Kidney capillary endothelial cell (primary cell): ENCODE results near the gene DNM1L.

Source experiments
- DNase-seq: peaks from one replicate; pipeline ENCODE4 v3.0.0-alpha.2; 2018; ENCODE audit warnings: low spot score

DNM1L gene

GRCh38 chr12:32679091-32679919 is at the start of gene DNM1L:
Gene DNM1L, plus strand, starts transcription at chr12:32679301. Its CDS starts 63 bp downstream, at chr12:32679364.
- peak; percentile 90 for DNase-seq

DNA sequence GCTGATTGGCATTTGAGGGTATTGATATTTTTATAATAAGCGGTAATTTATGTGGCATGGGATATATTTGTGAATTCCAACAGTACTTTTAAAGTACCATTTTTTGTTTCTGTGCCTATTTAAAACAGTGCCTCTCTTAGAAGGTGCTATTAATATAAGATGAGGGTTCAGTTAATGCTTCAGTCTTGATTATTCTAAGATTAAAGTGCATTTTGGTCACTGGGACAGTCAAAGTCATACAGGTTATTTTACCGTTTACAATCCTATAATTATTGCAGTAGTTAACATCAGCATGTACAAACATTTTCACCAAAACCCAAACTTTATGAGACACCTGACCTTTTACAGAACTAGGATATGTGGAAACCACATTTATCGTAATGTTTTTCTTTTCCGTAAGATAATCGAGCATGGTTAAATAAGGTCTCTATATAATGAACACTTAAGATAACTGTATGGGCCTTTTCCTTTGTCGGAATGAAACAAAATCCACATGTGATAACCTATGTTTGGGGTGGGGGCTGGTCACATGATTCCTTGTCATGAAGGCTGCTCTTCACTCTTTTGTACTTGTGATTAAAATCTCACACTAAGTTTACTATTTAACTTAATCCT is 37.7 kb upstream of the DNM1L start:
- no peak for DNase-seq

DNA sequence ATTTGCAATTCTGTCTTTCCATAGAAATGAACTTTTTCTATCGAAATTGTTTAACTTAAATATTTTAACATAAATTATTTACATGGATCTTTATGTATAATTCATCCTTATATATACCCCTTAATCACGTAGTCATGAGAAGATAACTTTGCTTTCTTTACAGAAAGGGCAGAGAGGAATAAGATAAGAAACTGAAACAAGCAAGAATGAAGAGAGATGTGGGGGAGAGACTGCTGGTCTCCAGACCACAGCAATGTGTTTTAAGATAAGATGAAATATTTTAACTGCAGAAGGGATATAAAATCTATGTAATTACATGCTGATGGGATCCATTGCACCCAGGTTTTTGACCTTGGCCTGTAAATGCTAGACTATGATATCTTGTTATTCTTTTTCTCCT is 34.7 kb upstream of the DNM1L start:
- no peak for DNase-seq

GRCh38 chr12:32647275-32647674 is 31.8 kb upstream of the DNM1L start:
- DNase-seq, result no peak

GRCh38 chr12:32650508-32650907 is 28.6 kb upstream of the DNM1L start:
- peak; percentile 46 for DNase-seq

GRCh38 chr12:32651151-32651955 is 27.7 kb upstream of the DNM1L start:
- no peak for DNase-seq

DNA sequence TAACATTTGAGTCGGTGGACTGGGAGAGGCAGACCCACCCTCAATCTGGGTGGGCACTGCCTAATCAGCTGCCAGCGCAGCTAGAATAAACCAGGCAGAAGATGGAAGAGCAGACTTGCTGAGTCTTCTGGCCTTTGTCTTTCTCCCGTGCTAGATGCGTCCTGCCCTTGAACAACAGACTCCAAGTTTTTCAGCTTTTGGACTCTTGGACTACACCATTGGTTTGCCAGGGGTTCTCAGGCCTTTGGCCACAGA is 27.2 kb upstream of the DNM1L start:
- no peak for DNase-seq

- DNase-seq, result no peak
Measured at GRCh38 chr12:32659908-32660440, 19.1 kb upstream of the DNM1L start.

- DNase-seq, result no peak
Measured at GRCh38 chr12:32661706-32662105, 17.4 kb upstream of the DNM1L start.

DNA sequence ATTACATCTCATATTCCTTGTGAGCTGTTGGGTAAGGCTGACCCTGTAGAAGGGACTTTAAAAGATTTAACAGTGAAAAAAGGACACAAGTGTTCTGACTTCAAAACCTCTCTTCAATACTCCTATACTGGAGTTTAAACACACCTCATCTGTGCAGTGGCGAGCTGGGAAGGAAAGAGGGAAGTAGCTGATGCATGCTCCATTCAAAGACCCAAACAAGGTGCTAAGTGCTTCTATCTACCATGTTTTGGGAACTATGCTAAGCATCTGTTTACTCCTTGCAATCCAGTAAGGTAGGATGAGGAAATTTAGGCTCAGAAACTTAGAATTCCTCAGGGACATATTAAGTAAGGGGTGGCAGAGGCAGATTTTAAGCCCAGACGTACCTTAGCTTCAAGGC is 16.4 kb upstream of the DNM1L start:
- no peak for DNase-seq

- DNase-seq, result no peak
Measured at GRCh38 chr12:32666018-32666417, 13.1 kb upstream of the DNM1L start.

GRCh38 chr12:32669584-32669983 is 9.5 kb upstream of the DNM1L start:
- DNase-seq, result no peak

GRCh38 chr12:32671930-32672780 is 6.9 kb upstream of the DNM1L start:
- DNase-seq, result peak; percentile 53

DNA sequence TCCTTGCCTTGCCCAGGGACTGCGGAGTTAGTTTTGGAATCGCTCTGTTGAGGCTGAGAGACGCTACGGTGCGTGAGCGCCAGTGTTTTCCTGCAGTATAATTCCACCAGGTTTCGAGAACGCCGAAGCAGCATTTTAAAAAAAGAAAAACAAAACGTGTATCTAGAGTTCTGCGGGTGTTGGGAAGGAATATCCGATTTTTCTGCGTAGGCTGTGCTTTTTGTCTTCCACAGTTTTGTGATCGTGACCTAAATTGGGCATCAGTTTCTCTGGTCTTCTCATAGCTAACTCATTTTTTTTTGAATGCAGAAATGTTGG is 778 bp downstream of the DNM1L start:
- no peak for DNase-seq

DNA sequence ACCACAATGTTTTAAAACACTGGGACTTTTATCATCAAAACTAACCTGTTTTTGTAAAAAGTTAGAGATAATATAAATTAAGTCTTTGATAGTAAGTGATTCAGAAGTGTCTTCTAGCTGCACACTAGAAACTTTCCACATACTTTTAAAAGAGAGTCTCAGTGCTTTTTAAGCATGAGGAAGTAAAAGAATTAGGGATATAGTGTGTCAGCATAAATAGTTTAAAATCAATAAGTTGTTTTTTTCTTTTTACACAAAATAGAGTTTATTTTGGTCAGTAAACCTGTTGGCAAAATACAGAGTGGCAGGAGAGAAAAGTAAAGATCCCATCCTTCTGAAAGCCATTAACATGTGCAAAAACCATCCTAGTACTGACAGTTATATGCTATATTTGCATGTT is 1.7 kb downstream of the DNM1L start:
- DNase-seq, result no peak

- DNase-seq, result no peak
Measured at GRCh38 chr12:32681272-32681671, 2.2 kb downstream of the DNM1L start.

DNA sequence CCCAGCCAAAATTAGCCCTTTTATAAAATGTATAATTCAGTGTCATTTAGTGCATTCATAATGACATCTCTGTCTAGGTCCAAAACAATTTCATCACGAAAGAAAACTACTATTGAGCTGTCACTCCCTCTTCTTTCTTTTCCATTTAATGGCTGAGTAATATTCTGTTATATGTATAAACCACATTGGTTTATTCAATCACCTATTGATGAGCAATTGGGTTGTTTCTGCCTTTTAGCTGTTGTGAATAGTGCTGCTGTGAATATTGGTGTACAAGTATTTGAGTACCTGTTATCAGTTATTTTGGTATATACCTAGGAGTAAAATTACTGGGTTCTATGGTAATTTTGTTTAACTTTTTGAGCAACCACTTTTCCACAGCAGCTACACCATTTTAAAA is 7.2 kb downstream of the DNM1L start:
- DNase-seq, result no peak

DNA sequence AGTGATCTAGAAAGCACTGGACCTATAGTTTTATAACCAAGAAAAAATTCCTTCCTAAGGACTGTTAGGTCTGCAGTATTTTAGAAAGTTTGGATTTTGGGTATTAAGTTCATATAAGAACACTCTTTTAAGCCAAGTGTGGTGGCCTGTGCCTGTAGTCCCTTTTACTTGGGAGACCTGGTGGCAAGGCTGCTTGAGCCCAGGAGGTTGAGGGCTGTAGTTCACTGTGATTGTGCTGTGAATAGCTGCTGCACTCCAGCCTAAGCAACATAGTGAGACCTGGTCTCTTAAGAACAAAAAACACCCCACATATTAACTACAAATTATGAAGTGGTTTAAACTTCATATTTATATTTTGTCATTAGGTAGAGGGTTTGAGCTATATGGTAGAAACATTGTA is 9.7 kb downstream of the DNM1L start:
- DNase-seq, result no peak

- DNase-seq, result no peak
Measured at GRCh38 chr12:32690927-32691326, 11.8 kb downstream of the DNM1L start.

DNA sequence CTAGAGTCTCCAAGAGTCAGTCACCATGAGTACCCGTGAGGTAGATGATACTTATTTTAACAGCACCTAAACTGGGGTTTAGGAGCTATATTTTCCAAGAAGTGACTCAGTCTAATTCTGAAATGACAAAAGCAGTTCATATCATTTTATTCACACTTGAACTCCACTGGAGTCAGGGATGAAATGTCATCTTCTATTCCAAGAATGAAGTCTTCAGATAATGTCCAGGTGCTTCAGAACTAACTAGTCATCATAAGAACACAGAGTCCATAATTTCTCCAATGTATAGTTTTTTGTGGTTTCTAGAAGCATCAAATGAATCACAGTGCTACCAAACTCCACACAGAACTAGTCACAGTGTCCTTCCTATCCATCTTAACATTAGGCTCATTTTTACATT is 13.3 kb downstream of the DNM1L start:
- no peak for DNase-seq

- no peak for DNase-seq
Measured at GRCh38 chr12:32693036-32693435, 13.9 kb downstream of the DNM1L start.

- no peak for DNase-seq
Measured at GRCh38 chr12:32695787-32696186, 16.7 kb downstream of the DNM1L start.
